Measurements from ENCODE around the gene SHROOM2.

SHROOM2 gene

DNA sequence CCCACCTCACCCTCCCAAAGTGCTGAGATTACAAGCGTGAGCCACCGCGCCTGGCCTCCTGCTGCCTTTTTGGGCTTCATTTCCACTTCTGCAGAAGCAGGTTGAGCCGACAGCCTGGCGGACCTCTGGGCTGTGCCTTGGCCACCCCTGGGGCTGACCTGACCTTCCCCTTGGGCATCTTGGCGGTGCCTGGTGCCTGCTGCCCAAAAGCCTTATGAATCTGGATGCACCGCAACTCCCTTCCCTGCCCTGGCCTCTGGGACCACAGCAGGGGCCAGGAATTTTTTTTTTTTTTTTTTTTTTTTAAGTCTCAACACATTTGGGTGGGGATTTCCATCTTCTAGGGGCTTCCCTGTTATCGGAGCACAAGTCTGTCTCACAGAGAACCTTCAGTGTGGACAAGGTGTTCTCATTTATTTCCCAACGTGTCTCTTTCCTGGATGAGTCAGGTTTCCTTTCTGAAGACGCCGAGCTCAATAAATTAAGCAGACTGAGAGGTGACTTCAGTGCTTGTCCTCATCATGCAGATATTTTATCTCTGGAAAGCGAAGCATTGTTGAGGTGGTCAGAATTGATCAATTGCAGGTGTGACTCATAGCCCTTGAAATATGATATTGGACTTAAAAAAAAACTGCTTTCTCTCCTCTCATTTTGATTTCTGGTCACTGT, 79.7 kb downstream of the SHROOM2 start:
- DNase-seq (ENCODE audit: low read depth, low spot score), result no peak

DNA sequence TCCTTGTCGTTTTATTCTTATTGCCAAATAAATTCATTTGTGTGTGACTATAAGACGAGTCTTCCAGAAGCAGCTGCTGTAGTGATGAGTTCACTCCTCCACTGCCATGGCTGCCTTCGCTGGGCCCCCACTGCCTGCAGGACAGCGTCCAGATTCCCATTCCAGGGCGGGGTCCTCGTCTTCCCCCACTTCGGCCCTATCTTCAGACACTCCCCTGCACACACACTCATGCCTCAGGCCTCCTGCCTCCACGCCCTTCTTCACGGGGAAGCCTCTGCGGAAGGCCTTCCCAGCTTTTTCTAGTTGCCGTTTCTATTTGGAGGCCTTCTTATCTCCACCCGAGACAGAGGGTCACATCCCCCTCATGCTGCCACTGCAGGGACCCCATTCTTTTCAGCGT, 80.4 kb downstream of the SHROOM2 start:
- no peak for DNase-seq (ENCODE audit: low read depth, low spot score)

DNA sequence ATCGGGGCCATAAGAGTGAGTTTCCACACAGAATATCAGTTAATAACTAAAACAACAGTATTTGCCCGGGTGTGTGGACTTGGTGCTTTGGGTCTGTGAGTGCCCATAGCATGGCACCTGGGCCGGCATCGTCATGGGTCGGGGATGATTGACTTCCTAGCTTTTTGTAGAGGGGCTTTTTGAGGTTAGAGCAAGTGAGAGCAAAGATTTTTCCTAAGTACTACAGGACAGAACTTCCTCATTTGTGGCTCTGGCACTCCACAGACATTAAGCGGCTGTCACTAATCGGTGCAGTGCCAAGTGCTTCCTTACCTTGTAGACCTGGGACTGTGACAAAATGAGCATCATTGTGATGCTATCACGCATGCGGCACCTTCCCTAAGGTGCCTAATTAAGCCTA, 81.0 kb downstream of the SHROOM2 start:
- no peak for DNase-seq (ENCODE audit: low read depth, low spot score)

DNA sequence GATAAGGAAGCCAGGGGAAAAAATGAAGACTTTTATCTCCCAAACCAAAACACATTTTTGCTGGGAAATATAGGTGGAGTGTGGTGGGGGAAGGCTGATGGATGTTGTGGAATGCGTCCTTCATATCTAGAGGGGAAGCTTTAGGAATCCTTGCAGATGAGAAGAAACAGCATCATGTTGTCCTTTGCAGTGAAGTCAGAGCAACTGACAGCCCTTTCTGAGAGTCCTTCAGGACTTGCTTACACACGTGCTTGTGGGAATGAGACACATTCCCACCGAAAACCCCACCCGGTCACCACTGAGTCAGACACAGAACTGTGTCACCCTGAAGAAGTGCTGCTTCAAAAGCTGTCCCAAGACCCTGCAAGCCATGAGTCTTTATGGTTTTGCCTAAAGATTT, 81.5 kb downstream of the SHROOM2 start:
- no peak for DNase-seq (ENCODE audit: low read depth, low spot score)

DNA sequence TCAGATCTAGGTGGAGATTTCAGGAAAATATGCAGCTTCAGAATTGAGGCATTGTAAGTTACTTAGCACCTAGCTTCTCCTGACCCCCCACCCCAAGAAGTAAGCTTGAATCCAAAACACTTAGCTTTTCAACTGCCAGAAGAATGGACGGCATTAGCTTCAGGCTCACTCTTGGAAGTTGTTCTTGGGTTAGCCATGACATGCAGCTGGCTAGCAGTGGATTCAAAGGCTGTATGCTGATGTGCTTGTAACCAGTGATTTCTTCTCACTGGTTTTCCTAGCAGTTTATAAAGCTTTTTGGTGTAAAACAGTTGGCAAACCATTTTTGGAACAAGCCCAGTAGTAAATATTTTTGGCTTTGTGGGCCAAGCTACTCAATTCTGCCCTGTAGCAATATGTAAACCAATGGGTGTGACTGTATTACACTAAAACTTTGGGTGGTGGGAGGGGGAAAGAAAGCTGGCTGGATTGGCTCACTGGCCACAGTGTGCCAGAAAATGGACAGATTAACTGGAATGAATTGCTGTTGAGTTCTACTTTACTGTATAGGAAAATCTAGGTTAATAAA, 85.6 kb downstream of the SHROOM2 start:
- no peak for DNase-seq (ENCODE audit: low read depth, low spot score)

DNA sequence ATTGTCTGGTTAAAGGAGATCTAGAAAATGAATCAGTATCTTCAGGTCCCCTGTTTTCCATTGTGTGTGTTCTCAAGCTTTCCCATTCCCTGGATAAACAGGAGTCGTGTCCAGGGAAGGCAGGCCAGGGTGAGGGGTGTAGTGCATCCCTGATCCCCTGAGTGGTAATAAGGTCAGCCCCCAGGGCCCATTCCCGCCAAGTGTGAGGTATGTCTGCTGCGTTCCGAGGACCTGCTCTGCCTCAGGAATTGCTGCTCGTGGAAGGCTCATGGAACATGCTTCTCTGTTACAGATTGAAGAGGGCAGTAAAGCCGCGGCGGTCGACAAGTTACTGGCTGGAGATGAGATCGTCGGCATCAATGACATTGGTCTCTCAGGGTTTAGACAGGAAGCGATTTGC, 87.1 kb downstream of the SHROOM2 start:
- DNase-seq (ENCODE audit: low read depth, low spot score), result no peak

DNA sequence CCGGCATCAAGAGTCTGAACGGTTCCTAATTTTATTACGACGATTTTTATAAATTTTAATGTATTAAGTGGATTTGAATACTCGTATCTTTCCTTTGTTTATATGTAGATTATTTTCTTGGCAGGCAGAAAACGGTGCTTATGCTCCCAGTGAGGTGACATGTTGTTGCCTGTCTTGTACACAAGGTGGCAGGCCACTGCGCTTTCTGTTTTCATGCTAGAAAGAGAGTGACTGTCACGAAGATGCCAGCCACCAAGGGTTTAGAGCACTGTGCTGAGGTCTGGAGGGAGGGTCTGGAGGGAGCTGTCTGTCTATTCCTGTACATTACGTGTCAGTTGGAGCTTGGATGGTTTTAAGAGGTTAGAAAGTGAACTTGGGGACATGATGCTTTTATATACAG, 87.7 kb downstream of the SHROOM2 start:
- peak; percentile 5 for DNase-seq (ENCODE audit: low read depth, low spot score)

DNA sequence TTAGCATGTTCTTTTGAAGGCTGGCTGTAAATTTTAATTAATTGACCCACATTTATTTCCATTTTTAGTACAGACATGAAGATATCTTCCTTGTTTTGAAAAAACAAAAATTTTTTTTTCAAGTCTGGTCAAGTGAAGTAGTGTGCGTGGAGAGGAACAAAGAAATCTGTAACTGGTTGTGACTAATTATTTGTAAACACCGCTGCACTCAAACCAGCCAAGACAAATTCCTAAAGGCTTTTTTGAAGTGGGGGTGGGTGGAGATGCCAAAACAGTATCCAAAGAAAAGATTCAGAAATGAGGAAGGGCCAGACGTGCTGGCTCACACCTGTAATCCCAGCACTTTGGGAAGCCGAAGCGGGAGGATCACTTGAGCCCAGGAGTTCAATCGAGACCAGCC, 88.3 kb downstream of the SHROOM2 start:
- no peak for DNase-seq (ENCODE audit: low read depth, low spot score)

DNA sequence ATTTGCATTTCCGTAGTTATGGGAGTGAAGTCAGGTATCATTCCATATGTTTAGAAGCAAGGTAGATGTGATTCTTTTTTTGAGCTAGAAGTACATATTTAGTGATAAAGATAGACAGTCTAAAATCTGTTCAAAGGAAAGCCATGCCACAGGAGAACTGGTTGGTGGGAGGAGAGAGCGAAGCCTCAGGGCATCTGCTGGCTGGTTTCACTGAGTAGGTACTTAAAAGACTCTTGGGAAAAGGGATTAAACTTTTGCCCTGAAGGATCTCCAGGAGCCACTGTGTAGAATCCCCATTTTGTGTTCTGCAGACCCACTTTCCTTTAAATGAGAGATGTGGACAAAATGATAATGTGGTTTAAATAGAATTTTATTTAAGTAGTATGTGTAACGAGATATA, 89.6 kb downstream of the SHROOM2 start:
- DNase-seq (ENCODE audit: low read depth, low spot score), result no peak

DNA sequence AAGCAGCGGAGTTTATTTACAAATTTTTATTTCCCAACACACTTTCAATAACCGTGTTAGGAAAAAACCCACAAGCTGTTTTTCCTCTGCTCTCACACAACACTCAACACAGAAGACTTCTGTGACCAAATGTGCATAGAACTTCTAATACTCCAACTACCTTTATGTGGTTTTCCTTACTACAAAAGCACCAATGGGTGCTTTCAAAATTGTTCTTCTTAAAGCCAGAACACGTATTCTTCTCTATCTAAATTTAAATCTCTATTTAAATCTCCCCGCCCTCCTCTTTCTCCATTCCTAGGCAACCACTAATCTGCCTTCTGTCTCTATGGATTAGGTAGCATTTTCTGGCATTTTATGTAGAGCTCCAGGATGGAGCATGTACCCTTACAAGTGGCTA, 90.0 kb downstream of the SHROOM2 start:
- DNase-seq (ENCODE audit: low read depth, low spot score), result no peak

DNA sequence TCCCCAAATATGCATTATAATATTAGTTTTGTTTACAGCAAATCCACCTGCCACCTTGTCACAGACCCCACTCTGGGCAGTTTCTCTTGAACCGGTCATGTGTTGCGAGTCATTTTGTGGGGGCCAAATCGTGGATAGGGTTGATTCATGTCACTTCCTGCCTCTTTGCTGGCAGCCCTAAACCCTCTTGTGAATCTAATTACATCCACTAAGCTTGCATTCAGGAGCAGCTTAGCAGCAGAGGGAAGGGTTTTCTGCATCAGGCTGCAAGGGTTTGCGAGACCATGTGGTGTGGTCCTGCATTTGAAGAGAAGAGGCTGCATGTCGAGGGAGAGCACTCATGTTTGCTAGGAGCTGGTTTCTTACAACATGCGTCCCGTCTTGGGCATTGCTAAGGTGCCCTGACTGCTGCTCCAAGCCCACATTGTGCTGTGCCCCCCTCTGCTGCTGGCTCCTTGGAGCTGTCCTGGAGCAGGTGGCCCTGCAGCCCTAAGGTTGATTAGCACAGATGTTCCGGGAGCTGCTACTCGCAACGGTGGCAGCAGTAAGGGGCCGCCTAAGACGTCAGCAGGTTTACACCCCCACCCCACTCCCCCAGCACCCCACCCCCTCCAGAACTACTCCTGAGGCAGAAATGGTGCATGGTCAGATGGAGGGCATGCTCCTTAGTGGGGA, 92.1 kb downstream of the SHROOM2 start:
- no peak for DNase-seq (ENCODE audit: low read depth, low spot score)

DNA sequence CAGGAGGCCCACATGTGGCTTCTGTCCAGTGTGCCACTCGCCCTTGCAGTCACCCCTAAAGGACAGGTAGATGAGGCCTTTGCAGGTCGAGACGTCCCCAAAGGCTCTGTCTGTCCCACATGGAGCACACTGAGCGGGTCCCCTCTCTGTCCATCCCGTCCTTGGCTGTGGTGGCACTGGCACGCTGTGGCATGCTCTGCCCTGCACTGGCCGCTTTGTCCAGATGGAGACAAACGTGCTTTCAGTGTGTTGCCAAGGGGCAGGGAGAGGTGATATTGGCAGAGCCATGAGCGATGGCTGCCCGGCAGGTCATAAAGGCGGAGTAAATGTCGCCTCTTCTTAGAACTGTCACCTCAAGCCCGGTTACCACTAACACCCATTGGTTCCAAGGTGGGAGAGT, 94.0 kb downstream of the SHROOM2 start:
- no peak for DNase-seq (ENCODE audit: low read depth, low spot score)

DNA sequence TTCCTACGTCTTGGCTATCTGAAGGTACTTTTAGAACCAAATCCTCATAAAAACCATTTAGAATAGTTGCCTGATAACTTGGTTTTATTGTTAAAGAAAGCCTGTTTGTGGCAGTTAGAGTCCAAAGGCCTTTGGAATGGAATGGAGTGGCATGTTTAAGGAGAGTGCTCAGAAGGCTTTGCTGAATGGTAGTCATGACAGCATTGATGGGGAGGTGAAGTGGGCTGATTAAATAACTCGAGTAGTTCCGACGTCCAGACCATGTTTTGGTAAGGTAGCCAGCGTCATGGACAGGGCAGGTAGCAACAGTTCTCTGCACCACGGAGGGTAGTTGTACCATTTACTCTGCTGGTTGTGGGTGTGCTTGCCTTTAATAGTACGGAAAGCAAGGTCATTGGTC, 94.6 kb downstream of the SHROOM2 start:
- no peak for DNase-seq (ENCODE audit: low read depth, low spot score)

DNA sequence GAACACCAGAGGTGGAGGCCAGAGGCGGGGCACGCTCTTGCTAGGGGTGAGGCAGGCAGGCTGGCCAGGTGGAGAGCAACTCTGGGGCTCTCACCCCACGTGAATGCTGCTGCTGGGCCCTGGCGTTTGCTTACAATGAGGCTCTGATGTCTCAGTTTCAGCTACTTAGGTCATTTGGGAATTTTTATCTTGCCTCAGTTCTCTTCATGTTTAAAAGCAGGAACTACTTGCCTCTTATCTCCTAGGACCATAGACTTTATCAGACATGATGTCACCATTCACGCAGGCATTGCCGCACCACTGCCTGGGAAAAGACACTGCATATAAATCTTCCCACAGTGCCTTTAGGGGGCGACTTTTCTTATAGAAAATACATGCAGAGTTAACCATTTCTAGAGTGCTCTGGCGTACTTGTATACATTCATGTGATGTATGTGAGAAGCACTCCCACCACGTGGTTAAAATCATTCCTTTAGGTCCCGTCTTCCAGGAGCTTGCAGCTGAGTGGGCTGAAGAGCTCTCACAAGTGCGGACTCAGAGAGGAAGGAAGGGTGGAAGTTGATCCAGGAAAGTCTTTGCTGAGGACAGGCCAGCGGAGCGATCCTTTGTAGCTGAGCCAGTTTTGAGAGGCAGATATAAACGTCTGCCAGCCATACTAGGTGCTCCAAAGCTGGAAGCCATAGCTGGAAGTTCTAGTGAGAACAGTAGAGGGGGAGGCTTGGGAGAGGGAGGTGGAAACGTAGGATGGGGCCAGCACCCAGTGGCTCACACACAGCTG, 96.6 kb downstream of the SHROOM2 start:
- DNase-seq (ENCODE audit: low read depth, low spot score), result no peak

DNA sequence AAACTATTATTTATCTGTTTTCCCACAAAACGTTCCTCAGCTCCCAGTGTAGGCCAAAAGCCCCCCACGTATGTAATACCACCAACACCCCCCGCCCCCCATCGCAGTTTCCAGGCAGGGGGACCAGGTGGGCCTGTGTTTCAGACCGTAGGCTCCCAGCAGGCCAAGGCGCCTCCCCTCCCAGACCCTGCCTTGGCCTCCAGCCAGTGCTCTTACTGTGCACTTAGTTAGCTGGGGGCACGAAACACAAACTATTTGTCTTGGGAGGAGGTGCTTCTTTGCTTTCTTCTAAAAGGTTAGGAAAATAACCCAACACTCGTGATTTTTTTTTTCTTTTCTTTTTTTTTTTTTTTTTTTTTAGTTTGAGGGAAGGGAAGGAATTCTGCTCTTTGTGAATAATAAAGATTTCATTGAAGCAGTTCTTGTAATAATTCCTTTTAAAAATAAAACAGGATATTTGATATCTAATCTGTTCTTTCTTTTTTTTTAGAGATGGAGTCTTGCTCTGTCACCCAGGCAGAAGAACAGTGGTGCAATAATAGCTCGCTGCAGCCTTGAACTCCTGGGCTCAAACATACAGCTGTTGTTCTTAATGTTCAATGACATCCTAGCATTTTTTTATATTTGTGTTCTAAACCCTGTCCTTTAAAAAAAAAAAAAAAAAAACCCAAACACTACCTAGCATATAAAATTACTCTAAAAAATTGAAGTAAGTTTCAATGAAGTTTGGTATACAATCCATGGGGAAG, 98.0 kb downstream of the SHROOM2 start:
- DNase-seq (ENCODE audit: low read depth, low spot score), result no peak

DNA sequence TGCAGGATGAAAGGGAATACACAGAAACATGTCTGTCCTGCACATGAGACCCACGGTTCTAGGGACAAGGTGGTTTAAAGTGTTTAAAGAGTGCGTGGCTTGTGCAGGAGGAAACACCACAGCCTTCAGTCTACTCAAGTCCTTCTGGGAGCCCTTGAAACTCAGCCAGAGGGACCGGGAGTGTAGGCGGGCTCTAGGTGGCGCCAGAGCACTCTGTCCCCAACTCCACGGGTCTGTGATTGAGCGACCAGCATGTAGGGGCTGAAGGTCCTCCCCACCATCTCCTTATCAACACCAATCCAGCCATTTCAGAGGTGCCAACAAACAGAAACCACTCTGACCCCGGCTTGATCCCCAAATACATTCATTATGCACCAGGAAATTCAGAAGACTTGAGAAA, 98.9 kb downstream of the SHROOM2 start:
- DNase-seq (ENCODE audit: low read depth, low spot score), result no peak

DNA sequence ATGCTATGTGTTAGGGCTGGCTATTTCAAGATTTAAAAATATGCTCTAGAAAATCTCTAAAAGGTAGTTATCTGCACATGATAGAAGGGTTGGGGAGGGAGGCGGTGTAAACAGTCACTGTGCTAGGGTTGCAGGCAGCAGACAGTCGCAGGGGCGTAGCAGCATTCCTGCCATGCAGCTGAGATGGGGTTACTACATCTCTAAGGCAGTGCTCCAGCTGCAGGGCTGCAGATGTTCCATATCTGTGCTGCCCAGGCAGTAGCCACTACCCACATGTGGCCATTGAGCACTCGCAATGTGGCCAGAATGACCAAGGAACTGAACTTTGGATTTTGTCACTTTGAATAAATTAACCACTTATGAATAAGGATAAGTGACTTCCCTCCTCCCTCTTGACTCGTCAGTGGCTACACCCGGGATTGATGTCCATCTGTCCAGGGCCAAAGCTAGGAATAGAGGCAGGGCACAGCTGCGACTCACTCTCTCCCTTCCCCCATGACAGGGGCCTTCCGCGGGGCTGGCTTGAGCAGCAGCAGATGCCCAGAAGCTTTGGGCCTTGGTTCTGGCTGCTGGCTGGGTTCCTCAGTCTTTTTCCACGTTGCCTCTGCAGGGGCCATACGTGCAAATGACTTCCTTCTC, 101.5 kb downstream of the SHROOM2 start:
- DNase-seq (ENCODE audit: low read depth, low spot score), result no peak

DNA sequence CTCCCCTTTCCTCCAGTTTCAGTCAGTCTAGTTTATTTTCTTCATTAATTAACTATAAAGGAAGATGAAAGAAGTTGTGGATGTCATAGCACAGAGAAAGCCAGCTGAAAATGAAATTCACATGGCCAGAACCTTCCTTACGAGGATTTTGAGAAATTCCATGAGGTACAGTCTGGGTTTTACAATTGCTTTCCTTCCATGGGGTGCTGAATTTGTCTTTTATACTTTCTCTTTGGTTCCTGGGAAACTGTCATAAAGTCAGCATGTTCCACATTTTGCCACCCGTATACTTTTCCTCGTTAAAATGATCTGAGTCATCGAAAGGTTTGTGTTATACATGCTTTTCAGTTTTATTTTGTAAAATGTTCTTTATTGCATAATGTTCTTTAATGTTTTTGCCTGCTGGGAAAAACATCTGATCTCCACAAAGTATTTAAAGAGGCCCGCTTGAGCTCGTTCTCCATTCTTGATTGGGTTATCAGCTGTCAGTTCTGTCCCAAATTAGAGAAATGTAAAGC, 102.8 kb downstream of the SHROOM2 start:
- DNase-seq (ENCODE audit: low read depth, low spot score), result no peak

DNA sequence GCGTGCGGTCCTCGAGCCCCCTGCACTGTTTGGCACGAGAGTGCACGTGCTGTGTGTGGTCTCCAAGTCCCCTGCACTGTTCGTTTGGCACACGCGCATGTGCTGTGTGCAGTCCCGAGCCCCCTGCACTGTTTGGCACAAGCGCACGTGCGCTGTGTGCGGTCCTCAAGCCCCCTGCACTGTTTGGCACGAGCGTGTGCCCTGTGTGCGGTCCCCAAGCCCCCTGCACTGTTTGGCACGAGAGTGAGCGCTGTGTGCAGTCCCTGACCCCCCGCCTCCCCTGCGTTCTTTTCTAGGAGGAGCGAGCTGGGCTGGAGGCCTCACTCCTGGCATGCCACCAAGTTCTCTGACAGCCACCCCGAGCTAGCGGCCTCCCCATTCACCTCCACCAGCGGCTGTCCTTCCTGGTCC, 104.5 kb downstream of the SHROOM2 start:
- no peak for DNase-seq (ENCODE audit: low read depth, low spot score)

DNA sequence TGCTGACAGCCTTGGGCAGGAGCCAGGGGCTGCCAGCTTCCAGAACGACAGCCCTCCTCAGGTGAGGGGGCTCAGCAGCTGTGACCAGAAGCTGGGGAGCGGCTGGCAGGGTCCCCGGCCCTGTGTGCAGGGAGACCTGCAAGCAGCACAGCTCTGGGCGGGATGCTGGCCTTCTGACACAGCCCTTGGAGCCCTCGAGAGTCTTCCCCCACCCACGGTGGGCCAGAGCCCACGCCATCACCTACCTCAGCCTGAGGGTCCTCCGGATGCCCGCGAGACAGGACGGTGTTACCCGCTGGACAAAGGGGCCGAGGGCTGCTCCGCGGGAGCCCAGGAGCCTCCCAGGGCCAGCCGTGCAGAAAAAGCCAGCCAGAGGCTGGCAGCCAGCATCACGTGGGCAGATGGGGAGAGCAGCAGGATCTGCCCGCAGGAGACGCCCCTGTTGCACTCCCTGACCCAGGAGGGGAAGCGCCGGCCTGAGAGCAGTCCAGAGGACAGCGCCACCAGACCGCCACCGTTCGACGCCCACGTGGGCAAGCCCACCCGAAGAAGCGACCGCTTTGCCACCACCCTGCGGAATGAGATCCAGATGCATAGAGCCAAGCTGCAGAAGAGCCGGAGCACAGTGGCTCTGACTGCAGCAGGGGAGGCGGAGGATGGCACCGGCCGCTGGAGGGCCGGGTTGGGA, 109.1 kb downstream of the SHROOM2 start:
- no peak for DNase-seq (ENCODE audit: low read depth, low spot score)

DNA sequence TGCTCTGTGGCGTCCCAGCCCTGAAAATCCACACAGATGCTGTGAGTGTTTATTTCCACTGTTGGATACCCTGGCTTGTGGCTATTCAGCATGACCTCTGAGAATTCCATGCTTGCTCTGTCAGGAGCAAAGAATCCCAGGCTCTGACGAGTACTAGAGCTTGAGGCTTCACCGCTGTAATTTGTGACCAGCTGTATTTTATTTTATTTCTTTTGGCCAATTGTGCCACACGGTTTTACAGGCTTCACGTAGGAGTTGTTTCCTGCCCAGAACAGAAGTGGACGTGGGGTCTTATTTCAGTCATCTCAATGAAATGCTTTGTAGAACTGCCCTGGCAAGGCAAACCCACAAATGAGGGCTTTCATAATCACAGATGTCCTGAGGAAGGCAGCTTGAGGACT, 111.5 kb downstream of the SHROOM2 start:
- DNase-seq (ENCODE audit: low read depth, low spot score), result no peak
